Renal pelvis (tissue), 12 donors: Measurements from ENCODE around the gene CPEB1. TPM values are rescaled to one million over a fixed set of nuclear protein-coding genes. Genes with fewer than 3 reads are reported as not detected.
A peak's percentile ranks its signal among the peaks of the same experiment; 100 is the strongest.

Source experiments
- DNase-seq: peaks from one replicate; pipeline ENCODE4 v3.0.0-alpha.2; 2013
- long read RNA-seq, 16 experiments: transcript quantifications; one replicate each; lab custom pipeline, GENCODE V29; 2026
- polyA plus RNA-seq, 3 donors: library from polyadenylated mRNA; unstranded; fragments of 120-200 nt; gene quantifications; one replicate each; pipeline ENCODE4 v1.2.1, GENCODE V29; 2013; ENCODE audit not compliant: insufficient read length in 3 of 3

Gene CPEB1
- 1 to 10 TPM; 2.0 to 3.2 (median 2.3) TPM for polyA plus RNA-seq
- long read RNA-seq, donor 1: 0 reads
- long read RNA-seq, donor 2: 0 reads
- long read RNA-seq, donor 3: 0 reads
- long read RNA-seq, donor 4: 0 reads
- long read RNA-seq, donor 5: 0 reads
- long read RNA-seq, donor 6, partial matches to known transcripts: 0 of 1 reads
- long read RNA-seq, donor 6, other reads (novel, unspliced or antisense): 0 of 1 reads
- long read RNA-seq, donor 7: 0 reads
- long read RNA-seq, donor 8: 0 reads
- long read RNA-seq, donor 9: 0 reads
- long read RNA-seq, donor 10: 0 reads
- long read RNA-seq, donor 11: 0 reads
- long read RNA-seq, donor 12: 0 reads
- long read RNA-seq, donor 13: 0 reads
- long read RNA-seq, donor 14: 0 reads
- long read RNA-seq, donor 15: 0 reads
- long read RNA-seq, donor 16: 0 reads

- no peak for DNase-seq
Observed at GRCh38 chr15:82647045-82647834, at the start of gene CPEB1. Gene CPEB1 (minus strand): TSS chr15:82647363. CDS start chr15:82628459, 18,904 bp downstream.

GRCh38 chr15:82692171-82692570, 45.0 kb upstream of the CPEB1 start:
- no peak for DNase-seq

- DNase-seq: no peak
Observed at GRCh38 chr15:82689147-82689546, 42.0 kb upstream of the CPEB1 start.

GRCh38 chr15:82688691-82689090, 41.5 kb upstream of the CPEB1 start:
- DNase-seq: no peak

GRCh38 chr15:82681371-82681770, 34.2 kb upstream of the CPEB1 start:
- DNase-seq: no peak

- peak; percentile 76 for DNase-seq
Observed at GRCh38 chr15:82680200-82681102, 33.3 kb upstream of the CPEB1 start.

GRCh38 chr15:82679626-82680199, 32.5 kb upstream of the CPEB1 start:
- DNase-seq: no peak

GRCh38 chr15:82677720-82678323, 30.7 kb upstream of the CPEB1 start:
- DNase-seq: no peak

- DNase-seq: no peak
Observed at GRCh38 chr15:82674873-82675272, 27.7 kb upstream of the CPEB1 start.

- DNase-seq: no peak
Observed at GRCh38 chr15:82670699-82671098, 23.5 kb upstream of the CPEB1 start.

- DNase-seq: no peak
Observed at GRCh38 chr15:82666606-82667005, 19.4 kb upstream of the CPEB1 start.

GRCh38 chr15:82664021-82664420, 16.9 kb upstream of the CPEB1 start:
- DNase-seq: no peak

- peak; percentile 65 for DNase-seq
Observed at GRCh38 chr15:82663186-82663600, 16.0 kb upstream of the CPEB1 start.

GRCh38 chr15:82662641-82663040, 15.5 kb upstream of the CPEB1 start:
- no peak for DNase-seq

- no peak for DNase-seq
Observed at GRCh38 chr15:82660378-82660777, 13.2 kb upstream of the CPEB1 start.

GRCh38 chr15:82656641-82657266, 9.6 kb upstream of the CPEB1 start:
- no peak for DNase-seq

- no peak for DNase-seq
Observed at GRCh38 chr15:82655606-82656005, 8.4 kb upstream of the CPEB1 start.

GRCh38 chr15:82653483-82654168, 6.5 kb upstream of the CPEB1 start:
- DNase-seq: no peak

- no peak for DNase-seq
Observed at GRCh38 chr15:82651708-82652107, 4.5 kb upstream of the CPEB1 start.

- DNase-seq: no peak
Observed at GRCh38 chr15:82650046-82650670, 3.0 kb upstream of the CPEB1 start.
